ENCODE results near the gene CD28. TPM values are rescaled to one million over a fixed set of nuclear protein-coding genes. Genes with fewer than 3 reads are reported as not detected.

CD28 gene
- total RNA-seq, 1 experiment from 2014 or later: not detected

DNA sequence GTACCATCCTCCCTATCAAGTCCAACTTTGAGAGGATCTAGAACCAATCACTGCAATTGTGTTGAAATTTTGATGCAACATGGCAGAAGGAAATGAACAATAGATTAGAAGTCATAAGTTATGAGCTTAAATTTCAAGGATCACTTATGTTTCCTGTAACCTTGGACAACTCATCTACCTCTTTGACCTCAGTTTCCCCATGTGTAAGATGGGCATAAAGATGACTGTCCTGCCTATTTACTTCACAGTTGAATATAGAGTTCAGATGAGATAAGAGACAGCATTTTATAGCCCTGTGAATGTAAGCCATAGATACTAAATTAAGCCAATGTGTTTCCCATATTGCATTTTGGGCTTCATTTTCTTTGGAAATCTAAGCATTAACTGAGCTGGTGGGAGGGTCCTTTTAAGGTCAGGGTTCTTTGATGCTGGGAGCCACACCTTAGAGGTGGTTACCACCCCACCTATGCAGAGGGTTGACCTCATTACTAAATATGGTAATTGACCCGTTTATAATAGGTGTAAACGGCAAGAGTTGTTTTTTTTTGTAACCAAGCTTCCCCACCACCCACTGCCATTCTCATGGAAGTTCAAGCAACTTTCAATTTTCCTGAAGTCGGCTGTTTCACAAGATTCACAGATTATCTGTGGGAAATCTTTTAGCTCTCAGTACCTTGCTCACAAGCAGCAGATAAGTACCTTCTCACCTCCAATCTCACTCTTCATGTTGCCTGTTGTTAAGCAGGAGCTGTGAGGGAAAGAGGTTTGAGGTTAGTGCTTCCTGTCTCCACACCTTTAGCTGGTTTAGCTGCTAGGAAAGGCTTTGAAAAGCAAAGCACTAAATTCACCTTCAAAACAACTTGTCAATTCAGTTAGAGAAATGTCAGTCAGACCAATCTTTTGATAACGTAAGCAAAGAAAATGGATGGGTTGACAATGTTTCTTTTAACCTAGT lies 13.3 kb downstream of the CD28 start:
- Mint-ChIP-seq H3K27ac (ENCODE audit: low read depth, unreplicated experiment) (no peak overlapping the region), H3K4me3 (ENCODE audit: unreplicated experiment) (no peak overlapping the region), H3K27me3 (ENCODE audit: insufficient read depth, unreplicated experiment) (no peaks in the 10 kb centered on the region), H3K36me3 (ENCODE audit: insufficient read depth, unreplicated experiment) (no peaks in the 10 kb centered on the region), H3K4me1 (ENCODE audit: insufficient read depth, unreplicated experiment) (peaks cover 6% of the 10 kb centered on the region), H3K9me3 (ENCODE audit: unreplicated experiment) (no peaks in the 10 kb centered on the region)
- no TSS peak for BruUV-seq (replicated peaks)
- POLR2A ChIA-PET: interaction anchor here (0.7 to 1.5 kb wide), 3 partner anchors 11 to 190 kb away, joined by 3 read pairs; no protein-coding TSS in a partner anchor
- TF ChIP-seq, protein P1, sequence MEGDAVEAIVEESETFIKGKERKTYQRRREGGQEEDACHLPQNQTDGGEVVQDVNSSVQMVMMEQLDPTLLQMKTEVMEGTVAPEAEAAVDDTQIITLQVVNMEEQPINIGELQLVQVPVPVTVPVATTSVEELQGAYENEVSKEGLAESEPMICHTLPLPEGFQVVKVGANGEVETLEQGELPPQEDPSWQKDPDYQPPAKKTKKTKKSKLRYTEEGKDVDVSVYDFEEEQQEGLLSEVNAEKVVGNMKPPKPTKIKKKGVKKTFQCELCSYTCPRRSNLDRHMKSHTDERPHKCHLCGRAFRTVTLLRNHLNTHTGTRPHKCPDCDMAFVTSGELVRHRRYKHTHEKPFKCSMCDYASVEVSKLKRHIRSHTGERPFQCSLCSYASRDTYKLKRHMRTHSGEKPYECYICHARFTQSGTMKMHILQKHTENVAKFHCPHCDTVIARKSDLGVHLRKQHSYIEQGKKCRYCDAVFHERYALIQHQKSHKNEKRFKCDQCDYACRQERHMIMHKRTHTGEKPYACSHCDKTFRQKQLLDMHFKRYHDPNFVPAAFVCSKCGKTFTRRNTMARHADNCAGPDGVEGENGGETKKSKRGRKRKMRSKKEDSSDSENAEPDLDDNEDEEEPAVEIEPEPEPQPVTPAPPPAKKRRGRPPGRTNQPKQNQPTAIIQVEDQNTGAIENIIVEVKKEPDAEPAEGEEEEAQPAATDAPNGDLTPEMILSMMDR (IDR thresholded peaks at IDR 0.05; ENCODE audit: unreplicated experiment): no peak
- CTCF ChIA-PET: interaction anchor here (0.5 to 1.8 kb wide), 3 partner anchors 11 to 445 kb away, joined by 3 read pairs; no protein-coding TSS in a partner anchor
- intact Hi-C loops (cut with micrococcal nuclease): no loop called here
- DNase-seq (ENCODE audit: unreplicated experiment): no peak

DNA sequence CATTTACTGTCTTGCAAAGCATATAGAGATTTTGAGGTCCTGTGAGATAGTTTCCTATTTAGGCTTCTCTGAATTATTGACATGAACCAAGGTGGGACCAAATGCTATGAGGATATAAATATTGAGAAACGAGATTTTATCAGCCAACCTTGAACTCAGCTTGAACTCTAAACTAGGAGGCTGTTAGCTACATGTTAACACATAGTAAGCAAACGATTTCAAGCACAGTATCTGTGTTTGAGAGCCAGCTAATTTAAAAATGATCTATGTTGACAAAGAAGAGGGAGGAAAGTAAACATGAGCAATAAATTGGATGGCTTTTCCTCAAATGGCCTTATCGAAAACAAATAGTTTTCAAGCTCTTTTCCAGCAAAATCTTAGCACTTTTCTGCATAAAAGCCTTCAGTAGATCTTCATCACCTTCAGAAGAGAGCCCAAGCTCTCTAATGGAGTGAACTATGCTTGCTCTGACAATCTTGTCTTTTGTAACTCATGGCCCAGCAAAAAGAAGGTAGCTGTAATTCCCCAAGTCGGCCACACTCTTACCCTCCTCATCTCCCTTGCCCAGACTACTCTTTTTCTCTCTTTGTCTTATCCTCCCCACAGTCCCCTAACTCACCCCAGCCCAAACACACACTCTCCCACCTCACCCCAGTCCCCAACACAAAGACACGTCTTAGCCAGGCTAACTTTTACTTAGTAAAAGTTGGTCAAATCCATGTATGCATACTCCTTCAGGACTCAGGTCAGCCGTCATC lies 14.7 kb downstream of the CD28 start:
- Mint-ChIP-seq H3K36me3 (ENCODE audit: insufficient read depth, unreplicated experiment) (no peaks in the 10 kb centered on the region), H3K4me3 (ENCODE audit: unreplicated experiment) (no peak overlapping the region), H3K4me1 (ENCODE audit: insufficient read depth, unreplicated experiment) (peaks cover 6% of the 10 kb centered on the region), H3K9me3 (ENCODE audit: unreplicated experiment) (no peaks in the 10 kb centered on the region), H3K27ac (ENCODE audit: low read depth, unreplicated experiment) (no peak overlapping the region), H3K27me3 (ENCODE audit: insufficient read depth, unreplicated experiment) (no peaks in the 10 kb centered on the region)
- intact Hi-C loops (cut with micrococcal nuclease): no loop called here
- ChIA-PET POLR2A (interaction anchor here (0.8 to 1.3 kb wide), 3 partner anchors 9 to 27 kb away, joined by 3 to 4 read pairs (median 3); no protein-coding TSS in a partner anchor), CTCF (interaction anchor here (0.7 to 1.0 kb wide), 2 partner anchors 13 to 240 kb away, joined by 3 to 4 read pairs; no protein-coding TSS in a partner anchor)
- TF ChIP-seq, protein P1 (IDR thresholded peaks at IDR 0.05; ENCODE audit: unreplicated experiment): no peak
- BruUV-seq (replicated peaks): no TSS peak
- DNase-seq (ENCODE audit: unreplicated experiment): no peak

GRCh38 chr2:203721781-203722300 lies 15.4 kb downstream of the CD28 start:
- Mint-ChIP-seq H3K36me3 (ENCODE audit: insufficient read depth, unreplicated experiment) (no peaks in the 10 kb centered on the region), H3K27ac (ENCODE audit: low read depth, unreplicated experiment) (no peak overlapping the region), H3K4me3 (ENCODE audit: unreplicated experiment) (no peak overlapping the region), H3K9me3 (ENCODE audit: unreplicated experiment) (no peaks in the 10 kb centered on the region), H3K4me1 (ENCODE audit: insufficient read depth, unreplicated experiment) (peaks cover 6% of the 10 kb centered on the region), H3K27me3 (ENCODE audit: insufficient read depth, unreplicated experiment) (no peaks in the 10 kb centered on the region)
- ChIA-PET POLR2A (interaction anchor here (0.8 to 1.3 kb wide), 2 partner anchors 9 to 28 kb away, joined by 3 to 4 read pairs; no protein-coding TSS in a partner anchor), CTCF (interaction anchor here (0.6 to 1.0 kb wide), 3 partner anchors 13 to 241 kb away, joined by 3 to 4 read pairs (median 3); no protein-coding TSS in a partner anchor)
- TF ChIP-seq, protein P1 (IDR thresholded peaks at IDR 0.05; ENCODE audit: unreplicated experiment): no peak
- BruUV-seq (replicated peaks): no TSS peak
- intact Hi-C loops (cut with micrococcal nuclease): no loop called here
- DNase-seq (ENCODE audit: unreplicated experiment): no peak
